Measurements from ENCODE around the gene ZNF22.

The ZNF22 gene

DNA sequence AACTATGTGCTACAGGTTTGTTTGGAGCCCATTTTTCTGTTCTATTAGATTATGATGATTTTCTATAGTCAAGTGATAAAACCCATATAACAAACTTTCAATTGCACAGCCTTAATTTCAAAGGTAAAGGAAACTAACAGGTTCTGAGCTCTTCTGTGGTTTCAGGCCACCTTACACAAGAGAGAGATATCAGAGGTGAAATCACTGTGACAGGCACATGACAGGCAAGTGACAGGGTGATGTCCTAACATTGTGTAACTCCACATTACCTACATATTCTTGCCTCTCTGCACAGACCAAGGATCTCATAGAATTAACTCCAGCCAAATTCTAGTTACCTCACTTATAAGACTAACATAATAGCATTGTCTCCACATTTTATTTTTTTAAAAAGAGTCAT lies 35.0 kb downstream of the ZNF22 start:
- no peak for DNase-seq

GRCh38 chr10:45040921-45041542 lies 40.3 kb downstream of the ZNF22 start:
- DNase-seq, result no peak

DNA sequence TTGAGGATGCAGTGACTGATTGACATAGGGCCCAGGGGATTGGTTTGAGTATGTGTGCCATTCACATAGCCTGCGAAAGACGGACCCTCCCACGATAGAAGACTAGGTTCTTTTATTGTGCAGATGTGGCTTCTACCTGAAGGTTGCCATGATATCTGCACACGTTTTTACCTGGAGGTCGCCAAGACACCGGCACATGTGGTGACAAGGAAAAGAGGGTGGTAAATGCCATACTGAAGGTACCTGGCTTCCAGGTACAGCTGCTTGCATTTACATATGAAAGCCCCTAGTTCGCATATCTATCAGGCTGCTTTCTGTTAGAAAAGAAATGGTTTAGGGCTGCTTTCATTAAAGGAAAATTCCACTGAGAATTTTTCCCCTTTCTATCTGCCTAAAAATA lies 43.6 kb downstream of the ZNF22 start:
- no peak for DNase-seq

GRCh38 chr10:45050551-45051235 lies 50.0 kb downstream of the ZNF22 start:
- DNase-seq, result no peak

DNA sequence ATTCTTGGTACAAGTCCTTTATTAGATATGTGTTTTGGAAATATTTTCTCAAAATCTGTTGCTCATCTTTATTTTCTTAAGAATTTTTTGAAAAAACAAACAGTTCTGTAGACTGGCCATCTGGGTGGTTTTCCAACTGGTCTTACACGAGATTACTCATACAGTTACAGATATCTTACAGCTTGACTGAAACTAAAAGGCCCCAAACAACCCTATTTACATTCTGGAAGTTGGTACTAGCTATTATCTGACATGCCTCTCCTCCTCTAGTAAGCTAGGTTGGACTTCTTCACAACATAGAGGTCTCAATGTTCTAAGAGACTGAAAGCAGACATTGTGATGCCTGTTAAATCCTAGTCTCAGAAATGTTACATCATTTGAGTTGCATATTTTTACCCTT lies 52.0 kb downstream of the ZNF22 start:
- no peak for DNase-seq

- DNase-seq, result no peak
These were observed 52.9 kb downstream of the ZNF22 start for GRCh38 chr10:45053569-45054100.
